Spleen (tissue), 11 donors: Measurements from ENCODE around the gene EHBP1. TPM values are rescaled to one million over a fixed set of nuclear protein-coding genes. Genes with fewer than 3 reads are reported as not detected.
"Not testable (repeated sequence)": the region's sequence is repeated elsewhere in the genome, so short reads cannot be mapped to it uniquely, and the experiment has no call there.

Experiments used
- DNase-seq: peaks from one replicate; pipeline ENCODE4 v3.0.0-alpha.2; 2020
- H3K27ac ChIP-seq, 8 donors: fragments of 200-600 bp; sonication (generic) in 7 of 8; 1 replicate in 4 of 8; 2 replicates in 4 of 8; pipeline versions ENCODE4 v1.5.0 to v1.8.0; 2016 to 2021; ENCODE audit warnings: inconsistent platforms in 4 of 8, mild to moderate bottlenecking in 4 of 8, moderate library complexity in 1 of 8
- H3K27me3 ChIP-seq, 7 donors: fragments of 200-600 bp; sonication (generic) in 6 of 7; replicated peaks in 1 of 7; 1 replicate in 4 of 7; 2 replicates in 3 of 7; pipeline versions ENCODE4 v1.5.0 to v1.8.0; 2016 to 2021; ENCODE audit warnings: inconsistent platforms in 3 of 7, mild to moderate bottlenecking in 1 of 7
- H3K36me3 ChIP-seq, 6 donors: fragments of 200-600 bp; sonication (generic) in 5 of 6; 1 replicate in 4 of 6; 2 replicates in 2 of 6; pipeline versions ENCODE4 v1.5.0 to v1.8.0; 2016 to 2021; ENCODE audit warnings: inconsistent platforms in 2 of 6
- H3K4me1 ChIP-seq, 6 donors: fragments of 200-600 bp; sonication (generic) in 5 of 6; 1 replicate in 3 of 6; 2 replicates in 3 of 6; pipeline versions ENCODE4 v1.5.0 to v1.8.0; 2016 to 2021; ENCODE audit warnings: inconsistent platforms in 3 of 6
- H3K4me3 ChIP-seq, 8 donors: fragments of 200-600 bp; sonication (generic) in 7 of 8; 1 replicate in 4 of 8; 2 replicates in 4 of 8; pipeline versions ENCODE4 v1.5.0 to v1.8.0; 2016 to 2021; ENCODE audit warnings: inconsistent platforms in 4 of 8, mild to moderate bottlenecking in 4 of 8, moderate library complexity in 2 of 8
- H3K9me3 ChIP-seq, 8 donors: fragments of 200-600 bp; sonication (generic) in 7 of 8; 1 replicate in 4 of 8; 2 replicates in 4 of 8; pipeline versions ENCODE4 v1.5.0 to v1.8.0; 2016 to 2021; ENCODE audit warnings: inconsistent platforms in 4 of 8
- POLR2A ChIP-seq, 3 donors: fragments of 450-650 bp; IDR thresholded peaks; one replicate each; pipeline ENCODE4 v1.5.1; 2017; ENCODE audit warnings: antibody characterized with exemption in 3 of 3, mild to moderate bottlenecking in 1 of 3
- POLR2AphosphoS5 ChIP-seq, 3 donors: sonication (generic); formaldehyde crosslinking; IDR thresholded peaks; one replicate each; pipeline ENCODE4 v1.5.1; 2017; ENCODE audit warnings: antibody characterized with exemption in 3 of 3
- WGBS, 5 donors: extraction: QIAGEN DNeasy Blood & Tissue Kit in 3 of 5; methylation state at CpG; one replicate each; pipeline versions ENCODE4 v1.1.5 to v1.1.7; 2013 to 2018; 5-methylcytosine and 5-hydroxymethylcytosine counted together
- intact Hi-C: fragments of 100-400 bp; cut with DNase I; formaldehyde crosslinking; loops from one replicate; pipeline ENCODE4 v1.15.0; 2023; ENCODE audit warnings: low total_unique reads
- polyA plus RNA-seq, 3 donors: library from polyadenylated mRNA; stranded (reverse); fragments of 200-250 nt; gene quantifications; one replicate each; pipeline ENCODE4 v1.2.1, GENCODE V29; 2013
- total RNA-seq, 7 donors: library from RNA; depleted of rRNA in 3 of 7; stranded (reverse); fragments of >200 nt in 3 of 7; fragmentation: NEBNext Ultra II Directional in 4 of 7; extraction: Animal tissue kit (Norgen Biotek cat#: 25700) in 4 of 7; gene quantifications; one replicate each; pipeline versions ENCODE4 v1.1.0 to v1.2.1, GENCODE V29; 2016 to 2021
- TF ChIP-seq, protein P1 (sequence below), 11 experiments: fragments of 200-600 bp in 7 of 11; fragments of 450-650 bp in 4 of 11; sonication (generic) in 4 of 11; IDR thresholded peaks in 8 of 11; conservative IDR thresholded peaks in 3 of 11; 1 replicate in 7 of 11; 2 replicates in 4 of 11; pipeline versions ENCODE4 v1.4.0 to v1.8.0; 2016 to 2021; ENCODE audit warnings: antibody characterized with exemption in 11 of 11, inconsistent platforms in 4 of 11, mild to moderate bottlenecking in 1 of 11
- donor health status: healthy with polysubstance abuse.
- donor health status: DM: no; HTN: no; CAD: no; lungs with moderate emphysema.
- donor health status: DM: no; HTN: no; CAD: no.
- donor health status: Bipolar disorder and iron deficiency.
- donor health status: healthy.
- donor health status: DM: no; HTN: no; CAD: no.
- donor health status: DM: yes; HTN: yes; CAD: no.

EHBP1 gene
- total and polyA plus RNA-seq, 10 donors: 5.0 to 44.2 (median 31.7) TPM

DNA sequence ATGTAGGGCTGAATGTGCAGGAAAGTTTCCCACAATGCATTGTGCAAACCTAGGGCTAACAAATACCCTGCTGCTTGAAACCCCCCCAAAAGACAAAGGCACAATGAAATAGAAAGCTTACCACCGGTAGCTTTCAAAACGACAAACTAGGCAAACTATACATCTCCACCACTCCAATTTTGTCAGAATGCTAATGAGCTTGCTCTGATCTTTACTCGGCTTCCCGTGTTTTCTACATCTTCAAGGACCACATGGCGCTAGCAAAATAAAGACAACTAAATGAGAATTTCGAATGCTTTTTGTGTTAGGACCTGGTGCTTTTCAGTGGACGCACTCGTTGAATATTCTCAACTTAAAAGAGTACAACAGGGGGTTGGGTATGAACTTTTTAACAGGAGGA is 307.9 kb downstream of the EHBP1 start:
- TF ChIP-seq, protein P1, sequence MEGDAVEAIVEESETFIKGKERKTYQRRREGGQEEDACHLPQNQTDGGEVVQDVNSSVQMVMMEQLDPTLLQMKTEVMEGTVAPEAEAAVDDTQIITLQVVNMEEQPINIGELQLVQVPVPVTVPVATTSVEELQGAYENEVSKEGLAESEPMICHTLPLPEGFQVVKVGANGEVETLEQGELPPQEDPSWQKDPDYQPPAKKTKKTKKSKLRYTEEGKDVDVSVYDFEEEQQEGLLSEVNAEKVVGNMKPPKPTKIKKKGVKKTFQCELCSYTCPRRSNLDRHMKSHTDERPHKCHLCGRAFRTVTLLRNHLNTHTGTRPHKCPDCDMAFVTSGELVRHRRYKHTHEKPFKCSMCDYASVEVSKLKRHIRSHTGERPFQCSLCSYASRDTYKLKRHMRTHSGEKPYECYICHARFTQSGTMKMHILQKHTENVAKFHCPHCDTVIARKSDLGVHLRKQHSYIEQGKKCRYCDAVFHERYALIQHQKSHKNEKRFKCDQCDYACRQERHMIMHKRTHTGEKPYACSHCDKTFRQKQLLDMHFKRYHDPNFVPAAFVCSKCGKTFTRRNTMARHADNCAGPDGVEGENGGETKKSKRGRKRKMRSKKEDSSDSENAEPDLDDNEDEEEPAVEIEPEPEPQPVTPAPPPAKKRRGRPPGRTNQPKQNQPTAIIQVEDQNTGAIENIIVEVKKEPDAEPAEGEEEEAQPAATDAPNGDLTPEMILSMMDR (IDR thresholded peaks at IDR 0.05 in 8 of 11, conservative IDR thresholded peaks at IDR 0.05 in 3 of 11): no peak
- no peak for TF ChIP-seq POLR2A (IDR thresholded peaks at IDR 0.05)
- intact Hi-C loops: no loop called here
- Histone ChIP-seq H3K4me3 (no peak overlapping the region), H3K36me3 (peaks cover 0 to 25% (median 0%) of the 10 kb centered on the region in 6 donors), H3K27ac (no peak overlapping the region), H3K9me3 (no peaks in the 10 kb centered on the region), H3K27me3 (no peaks in the 10 kb centered on the region), H3K4me1 (no peaks in the 10 kb centered on the region)
- WGBS, 5 donors: 90 to 95% (median 93%) methylated on average over 8 of the region's 8 CpGs
- DNase-seq: no peak

DNA sequence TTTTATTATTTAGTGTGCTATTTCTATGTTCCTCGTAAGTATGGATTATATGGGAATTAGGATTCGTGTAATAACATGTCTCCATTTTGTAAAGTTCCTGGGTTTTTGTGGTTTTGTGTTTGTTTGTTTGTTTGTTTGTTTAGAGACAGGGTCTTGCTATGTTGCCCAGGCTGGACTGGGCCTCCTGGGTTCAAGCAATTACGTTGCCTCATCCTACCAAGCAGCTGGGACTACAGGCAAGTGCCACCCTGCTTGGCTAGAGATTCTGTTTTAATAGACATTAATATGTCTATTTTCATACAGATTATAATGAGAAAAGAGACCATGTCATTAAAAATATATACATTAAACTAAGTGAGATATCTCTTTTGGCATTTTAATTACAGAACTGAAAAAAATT is 309.9 kb downstream of the EHBP1 start:
- intact Hi-C loops: no loop called here
- WGBS, 5 donors: 94 to 97% (median 95%) methylated on average over 3 of the region's 3 CpGs
- Histone ChIP-seq H3K36me3 (peaks cover 0 to 20% (median 0%) of the 10 kb centered on the region in 6 donors), H3K4me1 (no peaks in the 10 kb centered on the region), H3K27ac (no peak overlapping the region), H3K4me3 (no peak overlapping the region), H3K27me3 (no peaks in the 10 kb centered on the region), H3K9me3 (no peaks in the 10 kb centered on the region)
- TF ChIP-seq, protein P1 (IDR thresholded peaks at IDR 0.05 in 8 of 11, conservative IDR thresholded peaks at IDR 0.05 in 3 of 11): no peak
- TF ChIP-seq POLR2A (IDR thresholded peaks at IDR 0.05) (no peak), POLR2AphosphoS5 (IDR thresholded peaks at IDR 0.05) (no peak)
- DNase-seq: no peak

DNA sequence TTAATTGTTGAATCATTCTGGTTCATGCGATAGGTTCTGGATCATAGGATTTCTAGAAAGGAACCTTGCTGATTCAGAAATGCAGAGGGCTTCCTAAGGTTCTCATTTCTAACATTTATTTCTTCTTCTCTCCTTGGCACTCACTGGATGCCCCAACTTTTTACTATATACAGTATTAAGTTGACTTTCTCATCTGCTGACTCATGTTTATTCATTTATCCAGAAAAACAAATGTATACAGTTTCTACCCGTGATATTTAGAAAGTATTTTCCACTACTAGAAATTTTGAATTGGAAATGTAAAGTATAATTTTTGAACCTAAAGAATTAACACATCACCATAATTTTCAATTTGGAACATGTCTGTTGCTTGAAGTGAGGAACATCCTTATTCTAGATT is 312.9 kb downstream of the EHBP1 start:
- WGBS, 5 donors: 94 to 98% (median 96%) methylated on average over 2 of the region's 2 CpGs
- no peaks in the 10 kb centered on the region for H3K4me1 ChIP-seq
- intact Hi-C loops: no loop called here
- H3K9me3 ChIP-seq: no peaks in the 10 kb centered on the region
- H3K27ac ChIP-seq: no peak overlapping the region
- TF ChIP-seq POLR2AphosphoS5 (IDR thresholded peaks at IDR 0.05): no peak
- TF ChIP-seq POLR2A (IDR thresholded peaks at IDR 0.05): no peak
- TF ChIP-seq, protein P1 (IDR thresholded peaks at IDR 0.05 in 8 of 11, conservative IDR thresholded peaks at IDR 0.05 in 3 of 11): no peak
- peaks cover 0 to 33% (median 1%) of the 10 kb centered on the region in 6 donors for H3K36me3 ChIP-seq
- no peak overlapping the region for H3K4me3 ChIP-seq
- no peaks in the 10 kb centered on the region for H3K27me3 ChIP-seq
- DNase-seq: no peak

DNA sequence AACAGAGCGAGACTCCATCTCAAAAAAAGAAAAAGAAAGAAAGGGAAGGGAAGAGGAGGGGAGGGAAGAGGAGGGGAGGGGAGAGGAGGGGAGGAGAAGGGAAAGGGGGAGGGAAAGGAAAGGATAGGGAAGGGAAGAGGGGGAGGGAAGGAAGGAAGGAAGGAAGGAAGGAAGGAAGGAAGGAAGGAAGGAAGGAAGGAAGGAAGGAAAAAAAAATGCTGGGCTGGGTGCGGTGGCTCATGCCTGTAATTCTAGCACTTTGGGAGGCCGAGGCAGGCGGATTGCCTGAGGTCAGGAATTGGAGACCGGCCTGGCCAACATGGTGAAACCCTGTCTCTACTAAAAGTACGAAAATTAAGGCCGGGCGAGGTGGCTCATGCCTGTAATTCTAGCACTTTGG is 314.2 kb downstream of the EHBP1 start:
- H3K9me3 ChIP-seq, H3K4me3 ChIP-seq, H3K27me3 ChIP-seq, H3K27ac ChIP-seq, intact Hi-C loops, DNase-seq, H3K4me1 ChIP-seq: not testable (repeated sequence)
- H3K36me3 ChIP-seq: peaks cover 0 to 29% (median 1%) of the 10 kb centered on the region in 6 donors
- 90 to 95% (median 92%) methylated on average over 8 of the region's 8 CpGs for WGBS, 5 donors

DNA sequence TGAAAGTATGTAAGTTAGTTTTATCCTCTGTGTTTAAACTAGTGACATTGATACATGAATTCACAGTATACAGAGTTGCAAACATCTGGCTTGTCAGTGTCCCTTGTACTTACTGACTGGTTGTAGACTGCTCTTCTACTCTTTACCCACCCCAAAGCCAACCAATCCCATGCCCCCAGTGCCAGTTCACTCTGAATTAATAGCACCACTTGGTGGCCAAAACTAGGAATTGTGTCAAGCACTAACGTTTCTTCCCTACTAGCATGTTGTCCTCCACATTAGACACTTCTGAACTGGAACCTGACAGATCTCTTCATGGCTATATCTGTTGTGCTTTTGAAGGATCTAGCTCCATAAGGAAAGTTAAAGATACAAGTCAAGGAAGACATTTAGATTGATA is 317.9 kb downstream of the EHBP1 start:
- DNase-seq: no peak
- Histone ChIP-seq H3K9me3 (no peaks in the 10 kb centered on the region), H3K36me3 (peaks cover 0 to 28% (median 1%) of the 10 kb centered on the region in 6 donors), H3K27ac (no peak overlapping the region), H3K4me3 (no peak overlapping the region), H3K4me1 (no peaks in the 10 kb centered on the region), H3K27me3 (no peaks in the 10 kb centered on the region)
- 0 to 18% (median 0%) methylated on average over 1 of the region's 1 CpG for WGBS, 5 donors
- intact Hi-C loops: no loop called here
- TF ChIP-seq POLR2AphosphoS5 (IDR thresholded peaks at IDR 0.05) (no peak), POLR2A (IDR thresholded peaks at IDR 0.05) (no peak)
- TF ChIP-seq, protein P1 (IDR thresholded peaks at IDR 0.05 in 8 of 11, conservative IDR thresholded peaks at IDR 0.05 in 3 of 11): no peak
